HG02759 (cell line): ENCODE results near the gene ZBTB16.

ENCODE experiments used
- ATAC-seq: cut with Tn5 transposase; IDR thresholded peaks from one replicate; pipeline ENCODE4 v1.9.1; 2021; ENCODE audit warnings: mild to moderate bottlenecking, moderate library complexity; ENCODE audit not compliant: unreplicated experiment

The ZBTB16 gene

DNA sequence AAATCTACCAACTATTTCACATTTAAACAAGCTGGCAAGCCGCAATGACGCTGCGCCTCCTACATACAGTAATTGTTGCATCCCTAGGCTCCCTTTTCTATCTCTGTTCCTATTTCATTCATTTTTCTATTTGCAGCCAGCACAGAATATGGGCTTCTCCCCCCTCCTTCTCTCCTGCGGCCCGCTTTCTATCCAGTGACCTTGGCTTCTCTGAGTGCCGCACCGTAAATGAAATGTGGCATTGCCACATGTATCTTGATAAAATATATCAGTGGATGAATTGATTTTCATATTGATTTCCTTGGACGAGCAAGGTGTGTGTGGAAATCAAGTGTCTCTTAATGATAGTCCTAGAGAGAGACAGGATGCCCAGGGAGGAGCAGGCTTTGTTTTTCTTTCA lies 70.2 kb downstream of the ZBTB16 start:
- no peak for ATAC-seq

DNA sequence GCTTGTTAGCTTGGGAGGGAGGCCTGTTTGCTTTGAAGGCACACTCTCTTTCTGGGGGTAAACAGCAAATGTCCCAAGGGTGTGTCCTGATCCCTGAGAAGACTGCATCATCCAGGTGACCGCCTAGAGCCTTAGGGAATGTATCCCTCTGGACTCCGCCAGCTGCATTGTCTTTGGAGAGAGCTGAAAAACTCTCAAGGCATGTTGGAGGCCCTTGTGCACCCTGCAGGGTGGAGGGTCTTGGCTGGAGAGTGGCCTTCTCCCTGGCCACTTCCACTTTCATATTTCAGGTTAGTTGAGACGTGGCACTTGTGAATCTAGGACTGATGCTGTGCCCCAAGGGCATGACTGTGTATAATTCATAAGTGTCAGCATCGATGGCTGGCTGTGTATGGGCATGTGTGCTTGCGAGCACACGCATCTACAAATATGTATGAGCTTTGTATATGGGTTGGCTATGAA lies 70.6 kb downstream of the ZBTB16 start:
- ATAC-seq = no peak

DNA sequence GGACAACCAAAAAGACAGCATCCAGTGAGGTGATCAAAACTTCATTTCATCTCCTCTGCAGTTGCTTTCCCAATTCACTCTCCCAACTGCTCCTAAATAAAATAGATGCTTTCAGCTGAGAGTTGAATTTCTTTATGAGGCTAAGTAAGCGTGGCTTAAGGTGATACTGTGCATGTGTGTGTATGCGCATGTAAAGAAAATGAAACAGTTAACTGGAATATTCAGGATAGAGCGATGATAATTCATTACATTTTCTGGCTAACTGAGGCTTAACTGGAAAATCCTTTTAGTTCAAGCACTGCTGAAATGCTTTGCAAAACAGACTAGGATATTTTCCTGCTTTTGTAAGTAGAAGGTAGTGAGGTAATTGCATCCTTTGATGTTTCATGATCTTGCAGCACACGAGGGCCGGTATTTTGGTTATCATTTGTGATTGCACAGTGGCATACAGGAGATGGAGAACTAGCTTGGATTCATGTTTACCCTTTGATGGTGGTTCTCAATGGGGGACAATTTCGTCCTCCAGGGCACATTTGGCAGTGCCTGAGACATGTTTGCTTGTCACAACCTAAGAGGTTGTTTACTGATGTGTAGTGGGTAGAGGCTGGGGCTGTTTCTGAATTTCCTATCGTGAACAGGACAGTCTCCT lies 71.2 kb downstream of the ZBTB16 start:
- ATAC-seq = no peak

DNA sequence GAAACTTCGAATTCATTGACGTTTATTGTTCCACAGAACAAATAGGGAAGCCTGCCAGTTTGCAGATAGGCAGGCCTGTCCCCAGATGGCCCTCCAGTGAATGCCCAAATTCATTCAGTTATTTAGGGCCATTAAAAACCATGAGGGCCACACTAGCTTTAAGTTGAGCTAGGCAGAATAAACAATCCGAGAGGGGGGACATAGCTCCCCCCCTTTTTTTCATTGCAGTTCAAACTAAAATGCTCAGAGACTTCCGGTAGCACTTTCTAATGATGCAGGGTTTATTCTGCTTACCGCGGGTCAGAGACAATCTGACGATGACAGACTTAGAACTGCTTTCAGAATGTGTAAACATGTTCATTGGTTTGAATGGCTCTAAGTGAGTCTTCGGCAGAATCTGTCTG lies 72.0 kb downstream of the ZBTB16 start:
- no peak for ATAC-seq

DNA sequence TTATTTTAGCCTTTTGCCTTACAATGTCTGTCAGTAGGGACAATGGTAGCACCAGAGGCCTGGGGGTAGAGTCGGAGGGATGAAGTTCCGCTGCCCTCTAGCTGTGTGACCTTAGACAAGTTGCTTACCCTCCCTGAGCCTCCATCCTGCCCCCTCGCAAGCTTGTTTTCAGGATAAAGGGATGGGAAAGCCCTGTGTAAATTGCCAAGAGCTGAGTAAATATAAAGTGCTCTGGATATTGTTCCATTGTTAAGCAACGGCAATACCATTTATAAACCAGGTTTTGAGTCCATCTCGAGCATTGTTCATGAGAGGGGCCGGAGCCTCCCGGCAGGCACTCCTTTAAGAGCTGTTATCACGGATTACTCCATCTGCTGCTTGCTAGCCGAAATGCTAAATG lies 72.9 kb downstream of the ZBTB16 start:
- ATAC-seq = no peak

DNA sequence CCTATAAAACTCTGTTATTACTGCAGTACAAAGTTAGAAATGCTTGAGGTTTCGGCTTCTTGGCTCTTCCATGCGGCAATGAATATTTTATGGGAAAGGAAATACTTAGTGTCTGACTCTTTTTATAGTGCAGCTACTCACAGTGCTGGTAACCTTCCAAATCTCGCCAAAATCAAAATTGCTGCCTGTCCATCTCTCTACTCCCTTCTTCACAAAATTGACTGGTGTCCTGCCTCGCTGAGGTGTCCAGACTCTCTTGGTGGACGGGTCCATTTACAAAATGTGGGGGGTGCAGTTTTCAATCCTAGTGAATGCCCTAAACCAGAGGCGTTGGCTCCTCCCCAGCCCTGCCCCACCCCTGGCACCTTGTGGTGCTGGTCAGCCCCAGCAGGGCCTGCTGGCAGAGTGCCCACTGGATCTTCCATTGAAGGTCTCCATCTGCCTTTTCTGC lies 73.5 kb downstream of the ZBTB16 start:
- no peak for ATAC-seq

DNA sequence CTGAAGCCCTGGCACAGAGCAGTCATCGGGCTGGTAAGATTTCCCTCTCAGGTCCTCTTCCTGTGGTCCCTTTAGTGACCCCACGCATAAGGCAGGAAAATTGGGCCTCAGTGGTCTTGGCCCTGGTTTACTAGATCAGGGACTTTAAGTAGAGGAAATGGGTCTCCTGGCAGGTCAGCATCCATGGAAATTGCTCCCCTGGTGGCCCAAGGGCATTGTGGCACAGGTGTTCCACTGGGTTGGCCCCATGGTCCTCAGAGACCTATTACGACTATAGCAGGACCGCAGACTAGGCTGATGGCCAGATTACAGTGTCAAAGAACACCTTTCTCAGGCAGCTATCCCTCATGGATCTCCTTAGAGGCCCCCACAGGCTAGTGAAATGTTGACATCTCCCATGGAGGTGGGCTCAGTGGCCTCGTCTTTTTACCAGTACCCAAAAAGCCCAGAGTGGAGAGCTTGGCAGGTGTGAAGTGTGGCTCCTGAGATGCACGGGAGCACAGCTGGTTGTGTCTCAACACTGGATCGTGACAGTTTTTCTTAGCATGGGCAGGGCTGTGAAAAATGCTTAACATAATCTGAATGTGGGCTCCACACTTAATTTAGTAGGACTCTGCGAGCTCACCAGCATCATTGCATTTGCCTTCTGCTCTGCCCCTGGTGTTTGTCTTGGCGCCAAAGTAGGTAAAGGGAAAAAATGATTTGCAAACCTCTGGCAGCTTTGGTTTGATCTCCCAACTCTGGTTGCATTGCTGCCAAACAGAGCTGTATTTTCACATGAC lies 74.2 kb downstream of the ZBTB16 start:
- ATAC-seq = no peak

DNA sequence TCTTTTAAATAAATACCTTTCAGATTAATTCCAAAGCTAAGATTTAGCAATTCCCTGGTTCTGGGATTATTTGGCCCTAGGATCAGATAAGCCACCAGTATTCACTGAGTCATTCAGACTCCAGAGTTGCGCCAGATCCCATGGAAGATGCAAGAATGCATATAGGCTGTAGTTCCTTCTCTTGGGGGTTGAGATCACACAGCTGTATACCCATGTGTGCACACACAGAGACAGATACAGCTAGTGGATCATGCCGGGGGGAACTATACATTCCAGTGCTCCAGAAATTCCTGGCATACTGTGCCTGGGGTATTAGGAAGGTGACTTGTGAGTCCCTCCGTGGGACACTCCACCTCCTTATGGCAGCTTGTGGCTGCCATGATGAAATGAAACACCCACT lies 75.4 kb downstream of the ZBTB16 start:
- ATAC-seq = no peak

DNA sequence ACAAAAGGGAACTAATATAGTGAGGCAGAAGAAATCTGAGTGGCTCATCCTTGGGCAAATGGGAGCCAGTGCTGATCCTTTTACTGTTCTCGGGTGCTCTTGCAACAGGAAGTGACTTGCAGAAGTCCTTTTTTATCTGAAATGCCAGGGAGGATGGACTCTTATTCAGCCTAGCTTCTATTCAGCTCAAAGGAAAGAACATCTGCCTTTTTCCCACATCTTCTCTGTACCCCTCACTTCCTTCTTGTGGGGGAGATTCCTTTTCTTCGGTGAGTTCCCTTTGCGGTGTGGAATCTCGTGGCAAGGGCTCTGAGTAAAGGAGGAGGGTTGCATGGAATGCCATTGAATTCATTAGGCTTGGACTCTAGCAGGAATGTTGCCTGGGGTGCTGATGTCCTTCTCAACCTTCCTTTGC lies 76.2 kb downstream of the ZBTB16 start:
- ATAC-seq = no peak

DNA sequence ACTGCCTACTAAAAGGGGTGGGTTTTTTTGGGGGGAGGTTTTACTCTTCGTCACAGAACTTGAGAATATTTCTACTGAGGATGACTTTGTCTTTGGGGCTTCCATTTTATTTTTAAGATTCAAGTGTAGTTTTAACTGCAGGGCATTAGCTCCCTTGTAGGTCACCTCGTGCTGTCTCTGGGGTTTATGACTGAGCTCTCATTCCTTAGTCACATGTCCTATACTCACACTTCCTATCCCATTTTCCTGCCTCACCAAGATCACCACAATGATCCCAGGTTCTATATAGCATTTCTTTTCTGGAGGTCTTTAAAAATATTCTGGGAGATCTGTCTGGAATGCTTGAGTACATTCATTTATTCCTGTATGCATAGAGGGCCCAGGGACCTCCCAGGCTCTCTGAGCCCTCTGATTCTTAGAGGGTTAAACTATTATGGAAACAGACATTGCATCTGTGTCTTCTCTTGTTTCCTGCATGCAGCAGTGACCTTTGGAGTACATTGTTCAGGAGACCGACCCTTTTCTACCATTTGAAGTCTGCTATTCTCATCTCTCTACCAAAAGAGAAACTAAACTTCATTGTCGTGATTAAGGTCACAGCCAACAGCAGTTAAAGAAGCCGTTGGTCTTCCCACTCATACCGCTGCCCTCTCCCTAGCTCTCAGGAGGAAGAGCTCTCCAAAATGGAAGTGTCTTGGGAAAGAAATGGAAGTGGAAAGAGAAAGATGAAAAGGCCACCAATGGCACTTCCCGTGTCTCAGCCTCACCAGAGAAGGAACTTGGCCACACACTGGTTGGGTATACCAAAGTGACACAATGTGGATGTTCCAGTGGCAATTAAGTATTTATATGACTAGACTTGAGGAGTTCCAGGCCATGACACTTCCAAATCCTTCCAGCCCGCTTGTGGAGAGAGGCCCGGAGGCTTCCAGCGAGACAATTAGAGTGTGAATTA lies 77.5 kb downstream of the ZBTB16 start:
- no peak for ATAC-seq

DNA sequence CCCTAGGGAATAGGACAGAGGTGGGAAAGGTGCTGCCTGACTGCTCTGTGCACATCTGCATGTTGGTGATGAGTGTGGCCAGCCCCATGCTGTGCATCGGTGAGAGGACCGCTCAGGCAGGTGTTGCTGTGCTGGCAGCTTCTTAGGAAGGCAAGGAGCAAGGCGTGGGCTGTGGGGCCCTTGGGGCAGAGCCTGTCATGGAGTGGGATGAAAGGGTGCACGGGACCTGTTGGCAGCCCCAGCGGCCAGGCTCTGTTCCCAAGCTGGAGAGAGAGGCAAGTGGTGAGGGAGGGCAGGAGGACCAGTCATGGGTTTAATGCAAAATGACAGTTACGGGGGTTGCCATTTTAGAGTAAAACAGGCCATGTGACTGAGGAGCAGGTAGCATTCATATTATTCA lies 78.3 kb downstream of the ZBTB16 start:
- ATAC-seq = no peak

DNA sequence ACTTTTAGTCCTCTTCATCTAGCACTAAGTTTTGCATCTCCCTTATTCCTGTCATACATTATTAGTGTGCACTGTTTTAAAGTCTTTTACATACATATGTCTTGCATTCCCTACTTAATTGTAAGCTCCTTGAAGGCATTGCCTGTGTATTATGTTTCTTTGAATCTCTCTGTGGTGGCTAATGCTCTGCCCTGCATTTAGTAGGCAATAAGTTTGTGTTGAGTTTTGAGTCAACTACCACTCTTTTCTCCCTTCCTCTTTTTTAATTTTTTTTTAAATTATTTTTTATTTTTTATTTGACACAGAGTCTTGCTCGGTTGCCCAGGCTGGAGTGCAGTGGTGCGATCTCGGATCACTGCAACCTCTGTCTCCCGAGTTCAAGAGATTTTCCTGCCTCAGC lies 78.9 kb downstream of the ZBTB16 start:
- no peak for ATAC-seq

DNA sequence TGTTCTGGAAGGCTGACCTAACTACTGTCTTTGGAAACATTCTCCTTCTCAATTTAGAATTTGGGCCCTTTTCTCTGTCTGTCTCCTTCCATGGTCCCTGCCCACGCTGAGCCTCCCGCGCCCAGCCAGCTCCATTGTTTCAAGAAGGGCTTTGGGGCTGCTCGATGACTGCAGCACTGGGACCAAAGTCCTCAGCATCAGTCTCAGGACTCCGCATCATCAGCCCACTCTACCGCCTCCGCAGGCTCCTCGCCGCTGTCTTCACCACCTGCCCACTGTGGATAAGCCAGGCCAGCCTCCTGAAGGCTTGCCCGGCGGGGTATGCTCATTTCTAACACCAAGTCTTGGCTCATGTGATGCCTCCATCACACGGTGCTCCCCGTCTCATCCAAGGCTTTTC lies 81.3 kb downstream of the ZBTB16 start:
- no peak for ATAC-seq

DNA sequence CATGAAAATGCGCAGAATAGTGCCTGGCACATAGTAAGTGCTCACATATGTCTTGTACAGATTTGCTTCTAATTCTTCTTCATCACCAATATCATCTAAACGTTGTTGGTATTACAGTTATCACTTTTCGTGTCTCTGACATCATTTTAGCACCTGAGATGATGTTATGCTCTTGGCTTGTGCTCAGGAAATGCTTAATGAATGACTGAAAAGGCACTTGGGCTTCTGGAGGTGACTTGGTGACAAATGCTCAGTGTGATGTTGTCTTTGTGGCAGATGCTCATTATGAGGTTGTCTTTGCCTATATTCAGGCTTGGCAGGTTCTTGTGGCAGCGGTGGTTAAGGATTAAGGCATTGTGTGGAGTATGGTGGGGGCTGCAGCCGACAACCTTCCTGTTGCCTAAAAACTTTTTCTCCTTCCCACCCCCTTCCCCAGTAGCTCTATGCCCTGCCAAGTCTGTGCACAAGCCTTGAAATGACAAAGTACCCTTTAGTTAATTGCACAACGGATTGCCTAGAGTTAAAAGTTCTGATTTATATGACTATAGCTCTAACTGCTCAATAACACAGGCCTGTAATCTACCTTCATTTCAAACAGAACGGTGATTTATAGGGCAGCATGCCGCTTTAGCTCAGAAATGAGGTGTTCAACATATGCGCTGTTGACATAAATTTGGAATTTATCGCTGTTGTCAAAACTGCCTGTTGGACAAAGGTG lies 82.5 kb downstream of the ZBTB16 start:
- no peak for ATAC-seq

DNA sequence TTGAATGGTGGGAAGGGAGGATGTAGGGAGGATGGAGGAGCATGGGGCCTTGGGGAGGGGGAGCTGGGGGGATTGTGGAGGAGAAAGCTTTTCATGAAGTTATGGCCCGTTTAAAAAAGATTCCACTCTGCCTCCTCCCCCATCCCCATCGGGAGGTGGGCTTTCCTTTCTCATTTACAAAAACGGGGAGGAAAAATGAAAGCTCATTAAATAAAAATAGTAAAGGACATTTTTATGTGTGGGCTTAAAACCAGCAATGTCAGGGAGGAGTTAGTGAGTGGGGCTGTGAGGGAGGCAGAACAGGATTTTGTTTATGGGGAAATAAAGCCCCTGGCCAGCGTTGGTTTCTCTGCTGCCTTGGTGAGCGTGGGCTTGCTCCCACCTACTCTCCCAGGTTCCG lies 83.2 kb downstream of the ZBTB16 start:
- no peak for ATAC-seq

DNA sequence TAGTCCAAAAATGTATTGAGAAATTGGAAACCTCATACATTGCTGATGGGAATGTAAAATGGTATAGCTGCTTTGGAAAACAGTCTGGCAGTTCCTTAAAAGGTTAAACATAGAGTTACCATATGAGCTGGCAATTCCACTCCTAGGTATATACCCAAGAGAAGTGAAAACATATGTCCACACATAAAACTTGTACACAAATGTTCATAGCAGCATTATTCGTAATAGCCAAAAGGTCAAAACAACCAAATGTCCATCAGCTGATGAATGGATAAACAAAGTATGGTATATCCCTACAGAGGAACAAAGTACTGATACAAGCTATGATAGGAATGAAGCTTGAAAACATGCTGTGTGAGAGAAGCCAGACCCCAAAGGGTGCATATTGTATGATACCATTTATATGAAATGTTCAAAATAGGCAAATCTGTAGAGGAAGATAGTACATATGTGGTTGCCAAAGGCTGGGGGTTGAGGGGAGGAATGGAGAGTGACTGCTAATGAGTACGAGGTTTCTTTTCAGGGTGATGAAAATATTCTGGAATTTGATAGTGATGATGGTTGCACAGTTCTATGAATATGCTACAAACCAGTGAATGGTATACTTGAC lies 85.8 kb downstream of the ZBTB16 start:
- ATAC-seq = no peak

DNA sequence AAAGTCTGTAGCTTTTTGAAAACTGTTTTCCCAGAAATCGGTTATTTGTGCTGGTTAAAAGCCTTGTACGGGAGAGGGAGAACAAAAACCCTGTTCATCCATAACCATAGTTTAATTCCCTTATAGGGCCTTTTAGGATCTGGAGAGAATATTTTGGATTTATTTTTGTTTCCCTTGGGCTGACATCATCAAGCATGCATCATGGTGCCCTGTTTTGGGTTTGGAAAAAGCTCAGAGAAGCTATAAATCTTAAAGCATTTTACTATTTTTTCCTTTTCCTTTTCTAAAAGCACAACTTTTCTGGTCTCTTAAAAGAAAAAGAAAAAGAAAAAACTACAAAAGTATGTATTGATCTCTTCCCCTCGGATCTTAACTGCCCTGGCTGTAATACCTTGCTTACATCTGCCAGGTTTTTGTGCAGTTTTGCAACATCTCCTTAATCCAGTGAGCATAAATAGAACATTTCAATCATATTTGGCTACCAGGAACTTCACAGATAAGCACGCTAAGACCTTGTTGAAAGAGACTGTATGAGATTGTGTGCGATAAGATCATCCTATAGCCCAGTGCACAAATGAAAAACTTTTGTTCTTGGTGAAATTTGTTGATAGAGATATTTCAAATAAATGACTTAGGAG lies 88.0 kb downstream of the ZBTB16 start:
- no peak for ATAC-seq

DNA sequence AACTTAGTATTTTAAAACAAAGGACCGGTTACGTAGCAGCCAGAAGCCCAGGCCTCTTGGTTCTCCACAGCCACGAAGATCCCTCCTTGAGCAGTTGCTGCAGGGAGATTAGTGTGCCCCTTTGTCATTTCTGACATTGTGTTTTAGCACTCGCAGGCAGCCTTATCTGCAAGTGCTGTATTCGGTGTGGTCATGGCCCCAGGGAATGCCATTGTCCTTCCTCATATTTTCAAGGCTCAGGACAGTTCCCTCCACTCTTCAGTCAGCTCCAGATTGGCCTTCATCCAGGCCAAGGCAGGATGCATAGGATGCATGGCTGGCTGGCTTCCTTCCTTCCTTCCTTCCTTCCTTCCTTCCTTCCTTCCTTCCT lies 88.5 kb downstream of the ZBTB16 start:
- ATAC-seq = no peak

DNA sequence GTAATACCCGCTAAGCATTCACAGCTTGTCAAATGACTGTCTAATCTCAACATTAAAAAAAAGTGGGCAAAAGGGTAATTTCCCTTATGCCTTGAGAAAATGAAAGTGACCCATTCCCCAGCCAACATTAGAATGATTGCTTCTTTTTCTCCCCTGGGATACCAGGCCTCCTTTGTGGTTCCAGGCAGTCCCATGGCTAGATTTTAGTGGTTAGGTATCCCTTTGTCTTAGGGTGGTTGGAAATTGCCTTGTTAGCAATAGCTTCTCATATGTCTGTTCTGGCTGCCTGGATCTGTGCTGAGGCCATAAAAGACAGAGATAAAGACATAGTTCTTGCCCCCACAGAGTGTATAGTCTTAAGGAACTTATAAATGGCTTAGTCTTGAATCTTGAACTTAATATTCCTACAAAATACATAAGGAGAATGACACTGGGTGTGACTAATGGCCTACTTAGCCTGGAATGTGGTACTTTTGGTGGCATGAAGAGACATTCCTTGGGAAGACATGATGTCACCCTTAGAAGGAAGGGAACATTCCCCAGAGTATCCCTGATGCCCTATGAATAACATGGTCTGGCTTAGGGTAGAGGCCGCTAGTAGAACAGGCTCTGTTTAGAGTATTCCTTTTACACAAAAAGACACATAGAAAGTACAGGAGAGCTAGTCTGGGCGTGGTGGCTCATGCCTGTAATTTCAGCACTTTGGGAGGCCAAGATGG lies 90.3 kb downstream of the ZBTB16 start:
- no peak for ATAC-seq
